Bronchial epithelial cell (primary cell): ENCODE measurements around the gene AOPEP. TPM values are rescaled to one million over a fixed set of nuclear protein-coding genes. Genes with fewer than 3 reads are reported as not detected.

ENCODE experiments used
- DNase-seq: peaks from one replicate; pipeline ENCODE4 v3.0.0-alpha.2; 2010; ENCODE audit warnings: low read depth
- FAIRE-seq: peaks from 2 replicates; lab custom pipeline; 2011; peaks lifted over from hg19 to GRCh38; lab: Jason Lieb, UNC
- H3K27me3 ChIP-seq: 2 replicates; pipeline ENCODE4 v1.5.1; 2011; ENCODE audit warnings: low read length; ENCODE audit not compliant: control insufficient read depth, insufficient read depth
- H3K36me3 ChIP-seq: 2 replicates; pipeline ENCODE4 v1.5.1; 2011; ENCODE audit warnings: low read length; ENCODE audit not compliant: control insufficient read depth, insufficient read depth
- H3K4me3 ChIP-seq: 2 replicates; pipeline ENCODE4 v1.5.1; 2011; ENCODE audit warnings: mild to moderate bottlenecking, low read depth, low read length, control low read depth
- CTCF ChIP-seq: IDR thresholded peaks from 2 replicates; pipeline ENCODE4 v1.5.1; 2011; ENCODE audit warnings: mild to moderate bottlenecking, moderate library complexity, low read length, control low read depth, inconsistent platforms; ENCODE audit not compliant: insufficient read depth, severe bottlenecking
- total RNA-seq: library from RNA; depleted of rRNA; stranded (reverse); fragments of >200 nt; gene quantifications from 2 replicates; pipeline ENCODE4 v1.2.1, GENCODE V29; 2014

AOPEP gene
- total RNA-seq, 1 donor from 2014 or later, result 91.1 TPM

- TF ChIP-seq CTCF, result no peak
Observed at GRCh38 chr9:95003689-95004410, 277.4 kb downstream of the AOPEP start.

GRCh38 chr9:95004411-95005277 is 278.1 kb downstream of the AOPEP start:
- DNase-seq (no peak), FAIRE-seq (no peak)
- peak overlapping the region; percentile 79 for H3K4me3 ChIP-seq
- TF ChIP-seq CTCF, result no peak
- H3K27me3 ChIP-seq, result no peaks in the 10 kb centered on the region
- H3K36me3 ChIP-seq, result peaks cover 5% of the 10 kb centered on the region

More at GRCh38 chr9:95003689-95004410, 277.4 kb downstream of the AOPEP start:
- FAIRE-seq (no peak), DNase-seq (no peak)
- peaks cover 5% of the 10 kb centered on the region for H3K36me3 ChIP-seq
- peak overlapping the region; percentile 79 for H3K4me3 ChIP-seq
- H3K27me3 ChIP-seq, result no peaks in the 10 kb centered on the region

- TF ChIP-seq CTCF, result no peak
Observed at GRCh38 chr9:95005278-95006143, 279.0 kb downstream of the AOPEP start.

GRCh38 chr9:95007226-95007869 is 280.8 kb downstream of the AOPEP start:
- DNase-seq (no peak), FAIRE-seq (no peak)
- TF ChIP-seq CTCF, result no peak
- H3K4me3 ChIP-seq, result peak overlapping the region; percentile 79
- H3K36me3 ChIP-seq, result peaks cover 10% of the 10 kb centered on the region
- H3K27me3 ChIP-seq, result no peaks in the 10 kb centered on the region

More at GRCh38 chr9:95005278-95006143, 279.0 kb downstream of the AOPEP start:
- Histone ChIP-seq H3K36me3 (peaks cover 9% of the 10 kb centered on the region), H3K4me3 (peak overlapping the region; percentile 79), H3K27me3 (no peaks in the 10 kb centered on the region)
- no peak for DNase-seq
- FAIRE-seq, result no peak

- H3K27me3 ChIP-seq, result no peaks in the 10 kb centered on the region
- H3K4me3 ChIP-seq, result peak overlapping the region; percentile 79
- FAIRE-seq (no peak), DNase-seq (peak; percentile 55)
- peaks cover 10% of the 10 kb centered on the region for H3K36me3 ChIP-seq
- no peak for TF ChIP-seq CTCF
Observed at GRCh38 chr9:95008151-95008771, 281.8 kb downstream of the AOPEP start.
